Parathyroid adenoma (tissue), 2 donors: ENCODE measurements around the gene HOXA6.

Experiments
- H2AFZ ChIP-seq: fragments of 300-600 bp; sonication (generic); one replicate; pipeline ENCODE4 v1.7.0; 2017; ENCODE audit warnings: antibody characterized with exemption, mild to moderate bottlenecking
- H3K27ac ChIP-seq: fragments of 300-600 bp; sonication (generic); one replicate; pipeline ENCODE4 v1.7.0; 2017
- H3K27me3 ChIP-seq: fragments of 300-600 bp; sonication (generic); one replicate; pipeline ENCODE4 v1.7.0; 2017; ENCODE audit warnings: low read length; ENCODE audit not compliant: control insufficient read depth, insufficient read depth
- H3K36me3 ChIP-seq: fragments of 300-600 bp; sonication (generic); one replicate; pipeline ENCODE4 v1.7.0; 2017; ENCODE audit warnings: low read length; ENCODE audit not compliant: control insufficient read depth, insufficient read depth
- H3K4me1 ChIP-seq: fragments of 300-600 bp; sonication (generic); one replicate; pipeline ENCODE4 v1.7.0; 2017; ENCODE audit warnings: control low read depth
- H3K4me2 ChIP-seq: fragments of 300-600 bp; sonication (generic); one replicate; pipeline ENCODE4 v1.7.0; 2017; ENCODE audit warnings: low read length
- H3K4me3 ChIP-seq: fragments of 300-600 bp; sonication (generic); one replicate; pipeline ENCODE4 v1.7.0; 2017; ENCODE audit warnings: low read depth, low read length
- H3K79me2 ChIP-seq: fragments of 300-600 bp; sonication (generic); one replicate; pipeline ENCODE4 v1.7.0; 2017; ENCODE audit warnings: control low read depth
- H3K9ac ChIP-seq: fragments of 300-600 bp; sonication (generic); one replicate; pipeline ENCODE4 v1.7.0; 2017; ENCODE audit warnings: mild to moderate bottlenecking
- H3K9me3 ChIP-seq: fragments of 300-600 bp; sonication (generic); one replicate; pipeline ENCODE4 v1.7.0; 2017; ENCODE audit warnings: low read length; ENCODE audit not compliant: control insufficient read depth
- CTCF ChIP-seq: fragments of 300-600 bp; sonication (generic); IDR thresholded peaks from one replicate; pipeline ENCODE4 v1.7.0; 2017; ENCODE audit warnings: antibody characterized with exemption, mild to moderate bottlenecking
- donor health status: primary hyperparathyroidism.

Gene HOXA6

GRCh38 chr7:27110186-27111031 is 37.2 kb downstream of the HOXA6 start:
- Histone ChIP-seq H3K4me3 (peak overlapping the region; percentile 97), H3K9me3 (no peaks in the 10 kb centered on the region), H3K4me2 (peak overlapping the region; percentile 86), H3K36me3 (no peaks in the 10 kb centered on the region), H3K79me2 (no peaks in the 10 kb centered on the region), H2AFZ (no peak overlapping the region), H3K27me3 (no peaks in the 10 kb centered on the region), H3K4me1 (no peaks in the 10 kb centered on the region), H3K27ac (peak overlapping the region; percentile 24), H3K9ac (no peak overlapping the region)
- no peak for TF ChIP-seq CTCF

- H3K4me3 ChIP-seq, result peak overlapping the region; percentile 97
- no peaks in the 10 kb centered on the region for H3K36me3 ChIP-seq
- H3K9ac ChIP-seq, result no peak overlapping the region
- H3K4me1 ChIP-seq, result no peaks in the 10 kb centered on the region
- peak overlapping the region; percentile 86 for H3K4me2 ChIP-seq
- no peak overlapping the region for H2AFZ ChIP-seq
- TF ChIP-seq CTCF, result no peak
- no peaks in the 10 kb centered on the region for H3K79me2 ChIP-seq
- H3K9me3 ChIP-seq, result no peaks in the 10 kb centered on the region
- H3K27ac ChIP-seq, result peak overlapping the region; percentile 68
- no peaks in the 10 kb centered on the region for H3K27me3 ChIP-seq
Measured at GRCh38 chr7:27109466-27110185, 37.9 kb downstream of the HOXA6 start.

- peak overlapping the region; percentile 68 for H3K27ac ChIP-seq
- H3K9me3 ChIP-seq, result no peaks in the 10 kb centered on the region
- no peak overlapping the region for H3K9ac ChIP-seq
- H2AFZ ChIP-seq, result no peak overlapping the region
- no peaks in the 10 kb centered on the region for H3K4me1 ChIP-seq
- no peaks in the 10 kb centered on the region for H3K27me3 ChIP-seq
- peak overlapping the region; percentile 86 for H3K4me2 ChIP-seq
- no peaks in the 10 kb centered on the region for H3K36me3 ChIP-seq
- peak overlapping the region; percentile 97 for H3K4me3 ChIP-seq
- H3K79me2 ChIP-seq, result no peaks in the 10 kb centered on the region
- no peak for TF ChIP-seq CTCF
Measured at GRCh38 chr7:27108390-27109127, 39.0 kb downstream of the HOXA6 start.

GRCh38 chr7:27107391-27108381 is 39.9 kb downstream of the HOXA6 start:
- no peaks in the 10 kb centered on the region for H3K9me3 ChIP-seq
- H3K27me3 ChIP-seq, result no peaks in the 10 kb centered on the region

More at GRCh38 chr7:27107391-27108381, 39.9 kb downstream of the HOXA6 start:
- Histone ChIP-seq H3K4me1 (no peaks in the 10 kb centered on the region), H3K36me3 (no peaks in the 10 kb centered on the region), H3K4me3 (peak overlapping the region; percentile 97), H3K4me2 (peak overlapping the region; percentile 86), H3K9ac (no peak overlapping the region), H3K79me2 (no peaks in the 10 kb centered on the region), H3K27ac (peak overlapping the region; percentile 68), H2AFZ (no peak overlapping the region)
- no peak for TF ChIP-seq CTCF
